ENCODE measurements around the gene KIAA1671.
A peak's percentile ranks its signal among the peaks of the same experiment; 100 is the strongest.
"Not testable (repeated sequence)": the region's sequence is repeated elsewhere in the genome, so short reads cannot be mapped to it uniquely, and the experiment has no call there.

Gene KIAA1671

DNA sequence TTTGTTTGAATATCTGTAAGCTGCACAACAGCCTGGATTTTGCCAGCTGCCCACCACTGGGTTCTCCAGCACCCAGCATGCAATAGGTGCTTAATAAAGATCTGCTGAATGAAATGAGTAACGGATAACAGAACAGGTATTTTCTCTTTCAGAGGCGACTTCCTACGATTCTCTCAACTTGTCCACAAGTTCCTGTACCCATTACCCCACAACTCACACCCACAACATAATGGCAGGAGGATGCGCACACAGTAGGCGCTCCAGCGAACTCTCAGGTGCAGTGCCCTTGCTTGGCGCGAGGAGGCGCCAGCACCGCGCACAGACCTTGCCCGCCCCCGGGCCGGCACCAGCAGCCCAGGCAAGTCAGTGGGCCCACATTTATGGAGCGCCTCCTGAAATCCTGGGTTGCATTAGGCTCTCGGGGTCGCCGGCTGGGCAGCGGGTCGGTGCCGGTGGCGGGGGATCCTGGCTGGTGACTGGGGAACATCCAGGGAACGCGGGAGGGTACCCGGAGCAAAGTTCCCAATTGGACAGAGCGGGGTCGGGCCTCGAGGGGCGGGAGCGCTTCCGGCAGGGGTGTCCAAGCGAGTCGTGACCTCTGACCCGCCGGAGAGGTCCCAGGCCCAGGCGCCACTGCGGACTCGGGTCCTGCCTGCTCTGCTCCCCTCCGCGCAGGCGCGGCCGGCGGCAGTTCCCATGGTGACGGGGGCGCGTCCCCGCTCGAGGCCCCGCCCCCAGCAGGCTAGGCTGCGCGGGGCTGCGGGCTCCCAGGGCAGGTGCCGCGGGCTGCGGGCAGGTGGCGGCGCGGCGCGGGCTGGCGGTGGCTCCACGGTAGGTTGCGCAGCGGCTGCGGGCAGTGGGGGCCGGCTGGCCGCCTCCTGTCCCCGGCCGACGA lies at the start of gene KIAA1671:
TSS of gene KIAA1671 (plus strand) at position 775 of the 895 bp plus-strand sequence. CDS start 75,284 bp downstream, outside the sequence.
- H3K27me3 ChIP-seq (ENCODE audit: control insufficient read depth, insufficient read depth, low read length) = no peaks in the 10 kb centered on the region
- H3K4me3 ChIP-seq (ENCODE audit: low read depth, low read length) = peak within 1 kb of the TSS; percentile 83
- peak within 1 kb of the TSS; percentile 79 for H3K27ac ChIP-seq (ENCODE audit: low read depth, low read length)
- no peaks in the 10 kb centered on the region for H3K9me3 ChIP-seq (ENCODE audit: control insufficient read depth, insufficient read depth, low read length)
- peak within 1 kb of the TSS; percentile 81 for H3K9ac ChIP-seq (ENCODE audit: low read depth, low read length)
- H3K36me3 ChIP-seq (ENCODE audit: control insufficient read depth, insufficient read depth, low read length) = no peaks in the 10 kb centered on the region
- H3K4me1 ChIP-seq (ENCODE audit: control insufficient read depth, insufficient read depth, low read length) = peaks cover 29% of the 10 kb centered on the region

GRCh38 chr22:24905909-24906308 lies 46.6 kb upstream of the KIAA1671 start:
- H3K9ac ChIP-seq (ENCODE audit: low read depth, low read length) = no peak overlapping the region
- no peaks in the 10 kb centered on the region for H3K4me1 ChIP-seq (ENCODE audit: control insufficient read depth, insufficient read depth, low read length)
- no peak overlapping the region for H3K4me3 ChIP-seq (ENCODE audit: low read depth, low read length)
- H3K27ac ChIP-seq (ENCODE audit: low read depth, low read length) = no peak overlapping the region
- no peaks in the 10 kb centered on the region for H3K36me3 ChIP-seq (ENCODE audit: control insufficient read depth, insufficient read depth, low read length)
- H3K9me3 ChIP-seq (ENCODE audit: control insufficient read depth, insufficient read depth, low read length) = peaks cover 8% of the 10 kb centered on the region; the same call in 1 of the 2 replicates
- no peaks in the 10 kb centered on the region for H3K27me3 ChIP-seq (ENCODE audit: control insufficient read depth, insufficient read depth, low read length)

DNA sequence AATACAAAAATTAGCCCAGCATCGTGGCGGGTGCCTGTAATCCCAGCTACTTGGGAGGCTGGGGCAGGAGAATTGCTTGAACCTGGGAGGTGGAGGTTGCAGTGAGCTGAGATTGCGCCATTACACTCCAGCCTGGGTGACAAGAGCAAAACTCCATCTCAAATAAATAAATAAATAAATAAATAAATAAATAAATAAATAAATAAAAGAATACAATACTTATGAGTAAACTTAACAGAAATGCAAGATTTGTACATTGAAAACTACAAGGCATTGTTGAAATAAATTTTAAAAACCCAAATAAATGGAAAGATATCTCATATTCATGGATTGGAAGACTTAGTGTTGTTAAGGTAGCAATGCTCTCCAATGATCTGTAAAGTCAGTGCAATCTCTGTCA lies 45.4 kb upstream of the KIAA1671 start:
- not testable (repeated sequence) for H3K27me3 ChIP-seq (ENCODE audit: control insufficient read depth, insufficient read depth, low read length); H3K9me3 ChIP-seq (ENCODE audit: control insufficient read depth, insufficient read depth, low read length)

GRCh38 chr22:24920029-24920428 lies 32.5 kb upstream of the KIAA1671 start:
- Histone ChIP-seq H3K4me1 (ENCODE audit: control insufficient read depth, insufficient read depth, low read length) (no peaks in the 10 kb centered on the region), H3K9ac (ENCODE audit: low read depth, low read length) (no peak overlapping the region), H3K36me3 (ENCODE audit: control insufficient read depth, insufficient read depth, low read length) (no peaks in the 10 kb centered on the region), H3K4me3 (ENCODE audit: low read depth, low read length) (no peak overlapping the region), H3K27ac (ENCODE audit: low read depth, low read length) (no peak overlapping the region), H3K9me3 (ENCODE audit: control insufficient read depth, insufficient read depth, low read length) (no peaks in the 10 kb centered on the region), H3K27me3 (ENCODE audit: control insufficient read depth, insufficient read depth, low read length) (no peaks in the 10 kb centered on the region)

More for the DNA sequence above, 45.4 kb upstream of the KIAA1671 start:
- H3K27ac ChIP-seq (ENCODE audit: low read depth, low read length); H3K4me1 ChIP-seq (ENCODE audit: control insufficient read depth, insufficient read depth, low read length); H3K4me3 ChIP-seq (ENCODE audit: low read depth, low read length); H3K9ac ChIP-seq (ENCODE audit: low read depth, low read length); H3K36me3 ChIP-seq (ENCODE audit: control insufficient read depth, insufficient read depth, low read length): not testable (repeated sequence)

- Histone ChIP-seq H3K36me3 (ENCODE audit: control insufficient read depth, insufficient read depth, low read length) (no peaks in the 10 kb centered on the region), H3K9me3 (ENCODE audit: control insufficient read depth, insufficient read depth, low read length) (no peaks in the 10 kb centered on the region), H3K9ac (ENCODE audit: low read depth, low read length) (peak overlapping the region; percentile 10; the same call in 1 of the 2 replicates), H3K4me1 (ENCODE audit: control insufficient read depth, insufficient read depth, low read length) (peaks cover 12% of the 10 kb centered on the region), H3K27ac (ENCODE audit: low read depth, low read length) (peak overlapping the region; percentile 4), H3K4me3 (ENCODE audit: low read depth, low read length) (peak overlapping the region; percentile 32; the same call in 1 of the 2 replicates), H3K27me3 (ENCODE audit: control insufficient read depth, insufficient read depth, low read length) (no peaks in the 10 kb centered on the region)
Observed at GRCh38 chr22:24925586-24926427, 26.7 kb upstream of the KIAA1671 start.

- Histone ChIP-seq H3K9ac (ENCODE audit: low read depth, low read length) (no peak overlapping the region; the same call in 1 of the 2 replicates), H3K27ac (ENCODE audit: low read depth, low read length) (no peak overlapping the region), H3K27me3 (ENCODE audit: control insufficient read depth, insufficient read depth, low read length) (no peaks in the 10 kb centered on the region)
Observed at GRCh38 chr22:24926428-24926725, 26.1 kb upstream of the KIAA1671 start.

DNA sequence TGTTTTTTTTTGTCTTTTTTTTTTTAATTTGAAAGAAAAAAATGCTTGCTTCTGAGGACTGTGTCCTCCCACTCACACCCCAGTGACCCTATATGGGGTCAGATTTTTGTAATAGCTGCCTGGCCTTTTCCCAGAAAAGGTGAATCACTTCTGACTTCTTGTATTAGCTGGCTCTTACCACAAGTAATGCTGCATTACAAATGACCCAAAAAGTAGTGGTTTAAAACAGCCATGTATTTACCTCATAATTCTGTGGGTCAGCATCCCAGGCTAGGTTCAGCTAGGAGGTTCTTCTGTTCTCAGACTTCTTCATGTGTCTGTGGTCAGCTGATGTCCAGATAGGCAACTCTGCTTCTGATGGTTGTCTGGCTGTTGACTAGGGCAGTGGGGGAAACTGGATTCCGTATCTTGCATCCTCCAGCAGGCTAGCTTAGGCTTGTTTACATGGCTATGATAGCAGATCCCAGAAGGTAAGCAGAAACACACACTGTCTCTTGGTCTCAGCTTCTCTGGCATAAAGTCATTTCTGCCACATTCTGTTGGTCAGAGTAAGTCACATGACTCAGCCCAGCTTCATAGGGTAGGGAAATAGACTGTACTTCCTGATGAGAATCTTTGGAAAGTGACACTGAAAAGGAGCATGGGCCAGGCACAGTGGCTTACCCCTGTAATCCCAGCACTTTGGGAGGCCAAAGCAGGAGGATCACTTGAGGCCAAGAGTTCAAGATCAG lies 25.5 kb upstream of the KIAA1671 start:
- no peak overlapping the region for H3K27ac ChIP-seq (ENCODE audit: low read depth, low read length)
- H3K4me3 ChIP-seq (ENCODE audit: low read depth, low read length) = no peak overlapping the region
- no peaks in the 10 kb centered on the region for H3K36me3 ChIP-seq (ENCODE audit: control insufficient read depth, insufficient read depth, low read length)
- peaks cover 12% of the 10 kb centered on the region for H3K4me1 ChIP-seq (ENCODE audit: control insufficient read depth, insufficient read depth, low read length)
- no peaks in the 10 kb centered on the region for H3K27me3 ChIP-seq (ENCODE audit: control insufficient read depth, insufficient read depth, low read length)
- H3K9ac ChIP-seq (ENCODE audit: low read depth, low read length) = no peak overlapping the region
- no peaks in the 10 kb centered on the region for H3K9me3 ChIP-seq (ENCODE audit: control insufficient read depth, insufficient read depth, low read length)

More at GRCh38 chr22:24926428-24926725, 26.1 kb upstream of the KIAA1671 start:
- Histone ChIP-seq H3K9me3 (ENCODE audit: control insufficient read depth, insufficient read depth, low read length) (no peaks in the 10 kb centered on the region), H3K4me1 (ENCODE audit: control insufficient read depth, insufficient read depth, low read length) (peaks cover 12% of the 10 kb centered on the region), H3K36me3 (ENCODE audit: control insufficient read depth, insufficient read depth, low read length) (no peaks in the 10 kb centered on the region), H3K4me3 (ENCODE audit: low read depth, low read length) (peak overlapping the region; percentile 32; the same call in 1 of the 2 replicates)

DNA sequence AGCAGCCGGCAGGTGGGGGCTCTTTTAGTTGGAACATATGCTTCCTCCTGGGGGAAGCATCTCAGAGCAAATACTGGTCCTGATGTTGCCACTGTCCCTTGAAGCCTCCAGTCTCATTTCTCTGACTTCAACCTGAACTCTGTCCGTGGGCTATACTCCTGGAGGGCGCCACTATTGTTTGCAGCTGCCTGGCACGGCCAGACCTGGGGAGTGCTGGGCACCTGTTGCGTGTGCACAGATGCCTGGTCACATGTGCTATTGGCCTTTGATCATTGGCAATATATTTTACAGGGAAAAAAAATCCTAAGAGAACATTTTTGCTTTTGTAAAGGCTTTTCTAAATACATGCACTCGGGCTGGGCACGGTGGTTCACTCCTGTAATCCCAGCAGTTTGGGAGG lies 24.2 kb upstream of the KIAA1671 start:
- Histone ChIP-seq H3K36me3 (ENCODE audit: control insufficient read depth, insufficient read depth, low read length) (no peaks in the 10 kb centered on the region), H3K9ac (ENCODE audit: low read depth, low read length) (no peak overlapping the region), H3K9me3 (ENCODE audit: control insufficient read depth, insufficient read depth, low read length) (no peaks in the 10 kb centered on the region), H3K4me1 (ENCODE audit: control insufficient read depth, insufficient read depth, low read length) (peaks cover 12% of the 10 kb centered on the region), H3K4me3 (ENCODE audit: low read depth, low read length) (no peak overlapping the region), H3K27me3 (ENCODE audit: control insufficient read depth, insufficient read depth, low read length) (no peaks in the 10 kb centered on the region), H3K27ac (ENCODE audit: low read depth, low read length) (no peak overlapping the region)

DNA sequence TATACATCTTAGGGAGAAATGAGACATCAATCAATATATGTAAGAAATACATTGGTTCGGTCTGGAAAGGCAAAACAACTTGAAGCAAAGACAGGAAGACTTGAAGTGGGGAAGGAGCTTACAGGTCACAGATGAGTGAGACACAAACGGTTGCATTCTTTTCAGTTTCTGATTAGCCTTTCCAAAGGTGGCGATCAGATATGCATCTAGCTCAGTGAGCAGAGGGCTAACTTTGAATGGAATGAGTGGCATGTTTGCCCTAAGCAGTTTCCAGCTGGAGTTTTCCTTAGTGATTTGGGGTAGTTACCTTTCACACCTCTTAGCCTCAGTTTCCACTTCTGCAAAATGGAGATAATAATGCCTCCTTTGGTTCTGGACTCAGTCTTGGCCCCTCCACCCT lies 21.8 kb upstream of the KIAA1671 start:
- H3K9me3 ChIP-seq (ENCODE audit: control insufficient read depth, insufficient read depth, low read length) = no peaks in the 10 kb centered on the region
- no peaks in the 10 kb centered on the region for H3K27me3 ChIP-seq (ENCODE audit: control insufficient read depth, insufficient read depth, low read length)
- no peak overlapping the region for H3K4me3 ChIP-seq (ENCODE audit: low read depth, low read length)
- H3K27ac ChIP-seq (ENCODE audit: low read depth, low read length) = no peak overlapping the region
- H3K4me1 ChIP-seq (ENCODE audit: control insufficient read depth, insufficient read depth, low read length) = peaks cover 9% of the 10 kb centered on the region
- no peak overlapping the region for H3K9ac ChIP-seq (ENCODE audit: low read depth, low read length)
- H3K36me3 ChIP-seq (ENCODE audit: control insufficient read depth, insufficient read depth, low read length) = no peaks in the 10 kb centered on the region

- H3K9me3 ChIP-seq (ENCODE audit: control insufficient read depth, insufficient read depth, low read length) = no peaks in the 10 kb centered on the region
- H3K36me3 ChIP-seq (ENCODE audit: control insufficient read depth, insufficient read depth, low read length) = no peaks in the 10 kb centered on the region
- H3K27ac ChIP-seq (ENCODE audit: low read depth, low read length) = no peak overlapping the region
- H3K27me3 ChIP-seq (ENCODE audit: control insufficient read depth, insufficient read depth, low read length) = no peaks in the 10 kb centered on the region
- no peak overlapping the region for H3K9ac ChIP-seq (ENCODE audit: low read depth, low read length)
- H3K4me3 ChIP-seq (ENCODE audit: low read depth, low read length) = no peak overlapping the region
- H3K4me1 ChIP-seq (ENCODE audit: control insufficient read depth, insufficient read depth, low read length) = 0 out of 2 replicates have a peak, but pooled peaks cover 4% of the 10 kb centered on the region
Observed at GRCh38 chr22:24935771-24936483, 16.6 kb upstream of the KIAA1671 start.

All from HUES48 (cell line).